H1 (cell line): Measurements from ENCODE around the gene SNX32. TPM values are rescaled to one million over a fixed set of nuclear protein-coding genes. Genes with fewer than 3 reads are reported as not detected.
A peak's percentile ranks its signal among the peaks of the same experiment; 100 is the strongest.

Source experiments
- CTCF ChIA-PET: fragments of 300-600 bp; sonication (Branson Sonifier 250); formaldehyde crosslinking; loops from one replicate; lab custom pipeline; 2021; ENCODE audit not compliant: partially characterized antibody; lab: Charles Lee
- POLR2A ChIA-PET: fragments of 300-600 bp; sonication (Branson Sonifier 250); formaldehyde crosslinking; loops from one replicate; lab custom pipeline; 2021; ENCODE audit warnings: inconsistent platforms; ENCODE audit not compliant: partially characterized antibody; lab: Charles Lee
- DNase-seq, 2 experiments: peaks; one replicate each; pipeline versions ENCODE4 v3.0.0 to v3.0.0-alpha.2; 2010 to 2022; ENCODE audit warnings: low spot score in 2 of 2, low read depth in 1 of 2, mixed read lengths in 1 of 2
- FAIRE-seq: peaks from 2 replicates; lab custom pipeline; 2011; peaks lifted over from hg19 to GRCh38; lab: Jason Lieb, UNC
- H2AFZ ChIP-seq: 2 replicates; pipeline ENCODE4 v1.8.1; 2012; ENCODE audit warnings: low read length, inconsistent platforms
- H2AK5ac ChIP-seq: 2 replicates; pipeline ENCODE4 v1.6.1; 2013; ENCODE audit warnings: low read depth, low read length
- H2BK120ac ChIP-seq: replicated peaks from 2 replicates; pipeline ENCODE3; 2013; ENCODE audit warnings: low read depth, low read length, inconsistent platforms
- H2BK12ac ChIP-seq: 2 replicates; pipeline ENCODE4 v1.6.1; 2013; ENCODE audit warnings: low read depth, low read length
- H2BK15ac ChIP-seq: 2 replicates; pipeline ENCODE4 v1.6.1; 2013; ENCODE audit warnings: low read length
- H2BK20ac ChIP-seq: 2 replicates; pipeline ENCODE4 v1.6.1; 2013; ENCODE audit warnings: low read length
- H2BK5ac ChIP-seq: 2 replicates; pipeline ENCODE4 v1.6.1; 2013; ENCODE audit warnings: low read depth, low read length
- H3K14ac ChIP-seq: 2 replicates; pipeline ENCODE4 v1.6.1; 2013; ENCODE audit warnings: inconsistent platforms; ENCODE audit not compliant: insufficient read length
- H3K18ac ChIP-seq: 2 replicates; pipeline ENCODE4 v1.6.1; 2013; ENCODE audit warnings: low read length; ENCODE audit errors: extremely low read depth
- H3K23ac ChIP-seq: 2 replicates; pipeline ENCODE4 v1.6.1; 2013; ENCODE audit warnings: inconsistent platforms; ENCODE audit not compliant: insufficient read length
- H3K23me2 ChIP-seq: 2 replicates; pipeline ENCODE4 v1.6.1; 2013; ENCODE audit warnings: low read depth, low read length
- H3K27ac ChIP-seq: 2 replicates; pipeline ENCODE4 v1.6.1; 2011; ENCODE audit warnings: low read depth, low read length, inconsistent platforms
- H3K27me3 ChIP-seq, 4 experiments: replicated peaks in 1 of 4; 1 replicate in 1 of 4; 2 replicates in 3 of 4; pipeline versions ENCODE4 v1.6.1 to v1.8.1; 2011 to 2013; ENCODE audit warnings: low read length in 3 of 4, mild to moderate bottlenecking in 3 of 4, inconsistent platforms in 2 of 4, mixed read lengths in 2 of 4, moderate library complexity in 1 of 4; ENCODE audit not compliant: control insufficient read depth in 3 of 4, insufficient read depth in 3 of 4; ENCODE audit errors: extremely low read depth in 1 of 4
- H3K36me3 ChIP-seq, 4 experiments: 2 replicates each; pipeline versions ENCODE4 v1.6.1 to v1.8.1; 2011 to 2013; ENCODE audit warnings: mild to moderate bottlenecking in 4 of 4, low read length in 3 of 4, moderate library complexity in 2 of 4, control low read depth in 1 of 4, inconsistent platforms in 1 of 4; ENCODE audit not compliant: insufficient read depth in 4 of 4, control insufficient read depth in 2 of 4
- H3K4ac ChIP-seq: replicated peaks from 2 replicates; pipeline ENCODE3; 2013; ENCODE audit warnings: low read length, low read depth, mixed read lengths, inconsistent platforms; ENCODE audit not compliant: insufficient read length
- H3K4me1 ChIP-seq, 4 experiments: replicated peaks in 1 of 4; 1 replicate in 1 of 4; 2 replicates in 3 of 4; pipeline versions ENCODE4 v1.6.1 to v1.8.1; 2011 to 2013; ENCODE audit warnings: low read length in 3 of 4, inconsistent platforms in 2 of 4, mixed read lengths in 1 of 4; ENCODE audit not compliant: insufficient read depth in 4 of 4, control insufficient read depth in 3 of 4
- H3K4me2 ChIP-seq, 2 experiments: 2 replicates each; pipeline versions ENCODE4 v1.6.1 to v1.8.1; 2011 to 2013; ENCODE audit warnings: low read depth in 2 of 2, low read length in 2 of 2, control low read depth in 1 of 2, inconsistent platforms in 1 of 2, mild to moderate bottlenecking in 1 of 2; ENCODE audit not compliant: insufficient read depth in 1 of 2
- H3K4me3 ChIP-seq, 4 experiments: fragments of 200-600, 300-600 bp in 1 of 4; sonication (generic), shearing (Covaris generic), sonication (Bioruptor Twin) in 1 of 4; 2 replicates each; pipeline versions ENCODE4 v1.5.1 to v1.8.1; 2011 to 2016; ENCODE audit warnings: low read length in 4 of 4, low read depth in 3 of 4, control low read depth in 2 of 4, inconsistent platforms in 2 of 4, mild to moderate bottlenecking in 2 of 4, mixed read lengths in 1 of 4, moderate library complexity in 1 of 4; ENCODE audit not compliant: insufficient read depth in 2 of 4; ENCODE audit errors: extremely low read depth in 1 of 4
- H3K56ac ChIP-seq: replicated peaks from 2 replicates; pipeline ENCODE3; 2013; ENCODE audit warnings: low read depth, mild to moderate bottlenecking, mixed read lengths, low read length, inconsistent platforms; ENCODE audit not compliant: insufficient read length
- H3K79me1 ChIP-seq: 2 replicates; pipeline ENCODE4 v1.6.1; 2013; ENCODE audit warnings: low read depth, low read length, control low read depth
- H3K79me2 ChIP-seq, 2 experiments: 2 replicates each; pipeline versions ENCODE4 v1.6.1 to v1.8.1; 2012 to 2013; ENCODE audit warnings: low read length in 2 of 2, mild to moderate bottlenecking in 2 of 2, inconsistent platforms in 1 of 2; ENCODE audit not compliant: insufficient read depth in 2 of 2, control insufficient read depth in 1 of 2
- H3K9ac ChIP-seq, 4 experiments: replicated peaks in 1 of 4; 1 replicate in 1 of 4; 2 replicates in 3 of 4; pipeline versions ENCODE4 v1.6.1 to v1.8.1; 2011 to 2013; ENCODE audit warnings: low read depth in 3 of 4, low read length in 3 of 4, control low read depth in 2 of 4, mild to moderate bottlenecking in 2 of 4, moderate library complexity in 2 of 4, inconsistent platforms in 1 of 4; ENCODE audit errors: extremely low read depth in 1 of 4
- H3K9me3 ChIP-seq, 2 experiments: 2 replicates each; pipeline versions ENCODE4 v1.6.1 to v1.8.1; 2012 to 2013; ENCODE audit warnings: mild to moderate bottlenecking in 2 of 2, moderate library complexity in 2 of 2, control low read depth in 1 of 2, inconsistent platforms in 1 of 2, low read depth in 1 of 2, low read length in 1 of 2, mixed read lengths in 1 of 2; ENCODE audit not compliant: insufficient read depth in 2 of 2
- H4K20me1 ChIP-seq, 2 experiments: replicated peaks in 1 of 2; 2 replicates each; pipeline versions ENCODE3 to v1.8.1; 2011 to 2013; ENCODE audit warnings: inconsistent platforms in 2 of 2, low read length in 2 of 2, mild to moderate bottlenecking in 1 of 2; ENCODE audit not compliant: insufficient read depth in 2 of 2, control insufficient read depth in 1 of 2
- H4K5ac ChIP-seq: 2 replicates; pipeline ENCODE4 v1.6.1; 2013; ENCODE audit warnings: low read length, low read depth, mixed read lengths, inconsistent platforms; ENCODE audit not compliant: insufficient read length
- H4K8ac ChIP-seq: 2 replicates; pipeline ENCODE4 v1.8.0; 2013; ENCODE audit warnings: mild to moderate bottlenecking, moderate library complexity, low read length, inconsistent platforms; ENCODE audit not compliant: insufficient read depth; ENCODE audit errors: extremely low read depth
- H4K91ac ChIP-seq: replicated peaks from 2 replicates; pipeline ENCODE3; 2013; ENCODE audit warnings: low read length, mixed read lengths, inconsistent platforms; ENCODE audit not compliant: insufficient read length
- CBX8 ChIP-seq: fragments of 300-800, 300-1000 bp; sonication (generic); IDR thresholded peaks from 2 replicates; pipeline ENCODE4 v1.7.1; 2016; ENCODE audit warnings: low read depth, low read length, borderline replicate concordance
- CHD2 ChIP-seq: IDR thresholded peaks from 2 replicates; pipeline ENCODE4 v1.6.1; 2012; ENCODE audit warnings: low read length, improper control_type of control experiment
- CTBP2 ChIP-seq: IDR thresholded peaks from 2 replicates; pipeline ENCODE4 v1.7.0; 2011; ENCODE audit warnings: borderline replicate concordance, mild to moderate bottlenecking, moderate library complexity, mixed read lengths, low read length; ENCODE audit not compliant: insufficient read depth, insufficient read length
- EZH2 ChIP-seq: fragments of 200-600 bp; sonication (generic); IDR thresholded peaks from 2 replicates; pipeline ENCODE4 v1.7.1; 2012; ENCODE audit warnings: low read depth, mild to moderate bottlenecking, moderate library complexity, low read length, inconsistent platforms; ENCODE audit not compliant: severe bottlenecking
- GABPA ChIP-seq: IDR thresholded peaks from 2 replicates; pipeline ENCODE4 v1.6.1; 2011; ENCODE audit warnings: mild to moderate bottlenecking, low read length, moderate library complexity, borderline replicate concordance; ENCODE audit not compliant: insufficient read depth
- JUN ChIP-seq: IDR thresholded peaks from 2 replicates; pipeline ENCODE4 v1.6.1; 2011; ENCODE audit warnings: low read depth, mild to moderate bottlenecking, improper control_type of control experiment, low read length
- PHF8 ChIP-seq: fragments of 200-600 bp; sonication (generic); conservative IDR thresholded peaks from 2 replicates; pipeline ENCODE4 v1.7.1; 2012; ENCODE audit warnings: low read depth, mild to moderate bottlenecking, inconsistent platforms, low read length, moderate library complexity
- RFX5 ChIP-seq: IDR thresholded peaks from 2 replicates; pipeline ENCODE4 v1.6.1; 2011; ENCODE audit warnings: low read depth, low read length, improper control_type of control experiment, borderline replicate concordance
- WGBS, 2 experiments: shearing (Covaris generic) in 1 of 2; methylation state at CpG; one replicate each; pipeline versions ENCODE4 v1.1.6 to v1.1.7; 2013 to 2015; ENCODE audit warnings: low lambda C conversion rate in 2 of 2, mixed read lengths in 2 of 2, inconsistent platforms in 1 of 2, low coverage in 1 of 2, missing lambda C conversion rate in 1 of 2; ENCODE audit not compliant: insufficient replicate concordance in 2 of 2, insufficient coverage in 1 of 2, insufficient read length in 1 of 2; ENCODE audit errors: extremely low coverage in 1 of 2, missing lambda C conversion rate in 1 of 2; 5-methylcytosine and 5-hydroxymethylcytosine counted together
- polyA plus RNA-seq, 7 experiments: library from polyadenylated mRNA; depleted of rRNA in 3 of 7; stranded (reverse) in 5 of 7; unstranded in 2 of 7; fragments of >200 nt in 5 of 7; fragments of 200-250 nt in 2 of 7; gene quantifications; 1 replicate in 5 of 7; 2 replicates in 1 of 7; 4 replicates in 1 of 7; pipeline versions ENCODE4 v1.2.1 to v1.2.3, GENCODE V29; 2011 to 2013; ENCODE audit warnings: missing spikeins in 2 of 7, mixed read lengths in 2 of 7
- total RNA-seq: library from RNA; stranded (reverse); fragmentation: NEBNext Ultra II Directional; extraction: Animal tissue kit (Norgen Biotek cat#: 25700); gene quantifications from 2 replicates; pipeline ENCODE4 v1.2.1, GENCODE V29; 2021
- TF ChIP-seq, protein P1 (sequence below): IDR thresholded peaks from 2 replicates; pipeline ENCODE4 v1.6.1; 2011; ENCODE audit warnings: low read length, improper control_type of control experiment
- TF ChIP-seq, protein P2 (sequence below): IDR thresholded peaks from 2 replicates; pipeline ENCODE4 v1.6.1; 2012; ENCODE audit warnings: inconsistent platforms

The SNX32 gene
- total and polyA plus RNA-seq, 2 of the 8 experiments (the other 6 are each of a cell fraction or from before 2014, with no cell fraction given) = 0.76 to 2.2 TPM

DNA sequence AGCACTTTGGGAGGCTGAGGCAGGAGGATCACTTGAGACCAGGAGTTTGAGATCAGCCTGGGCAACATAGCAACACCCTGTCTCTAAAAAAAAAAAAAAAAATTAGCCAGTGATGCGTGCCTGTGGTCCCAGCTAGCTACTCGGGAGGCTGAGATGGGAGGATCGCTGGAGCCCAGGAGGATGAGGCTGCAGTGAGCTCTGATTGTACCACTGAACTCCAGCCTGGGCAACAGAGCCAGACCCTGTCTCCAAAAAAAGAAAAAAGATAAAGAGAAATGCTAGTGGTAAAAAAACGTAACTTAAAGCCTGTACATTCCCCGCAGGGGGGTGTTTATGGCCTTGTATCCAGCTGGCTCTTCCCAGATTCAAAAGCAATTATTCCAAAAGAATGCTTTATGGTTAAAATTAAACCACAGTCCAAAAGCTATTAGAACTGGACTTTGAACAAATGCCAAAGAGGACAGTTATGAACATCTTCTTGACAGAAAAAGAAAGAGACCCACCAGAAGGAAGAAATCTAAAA, 16.4 kb upstream of the SNX32 start:
- Histone ChIP-seq H4K20me1 (no peaks in the 10 kb centered on the region), H4K91ac (no peak overlapping the region), H3K4me3 (peak overlapping the region; percentile 41 to 74 (median 67)), H2BK120ac (no peak overlapping the region), H3K56ac (no peak overlapping the region), H2AK5ac (no peak overlapping the region), H3K4me2 (peak overlapping the region; percentile 28 to 75; a peak in 3 of 4 replicates), H3K4me1 (no peaks in the 10 kb centered on the region), H3K23ac (no peak overlapping the region), H4K5ac (no peak overlapping the region), H3K9ac (no peak overlapping the region), H2BK20ac (no peak overlapping the region), H2BK12ac (no peak overlapping the region), H3K27me3 (peaks cover 0 to 11% (median 4%) of the 10 kb centered on the region in 4 experiments; a peak in 4 of 7 replicates), H3K4ac (no peak overlapping the region), H3K18ac (peak overlapping the region; percentile 32; the same call in 1 of the 2 replicates), H4K8ac (no peak overlapping the region), H3K79me2 (no peaks in the 10 kb centered on the region), H3K36me3 (no peaks in the 10 kb centered on the region), H2BK5ac (no peak overlapping the region), H3K14ac (no peak overlapping the region), H3K9me3 (no peaks in the 10 kb centered on the region), H2AFZ (0 out of 2 replicates have a peak overlapping the region, but pooled peaks have one; percentile 89), H2BK15ac (no peak overlapping the region), H3K23me2 (0 out of 2 replicates have a peak, but pooled peaks cover 1% of the 10 kb centered on the region), H3K27ac (no peak overlapping the region), H3K79me1 (no peaks in the 10 kb centered on the region)
- FAIRE-seq (no peak), DNase-seq (no peak)
- CTCF ChIA-PET = interaction anchor here (0.6 to 19.6 kb wide), 26 partner anchors 8 to 1281 kb away, joined by 3 to 347 read pairs (median 6); partner anchors contain the start of genes AP5B1, CCDC85B, FIBP and KAT5
- WGBS, 2 experiments = 76% methylated on average over 5 of the region's 5 CpGs; no CpG with 5 or more reads in 1 of the 2 experiments
- POLR2A ChIA-PET = interaction anchor here (0.8 to 1.8 kb wide), 5 partner anchors 14 to 106 kb away, joined by 3 to 7 read pairs (median 5); partner anchors contain the start of gene KAT5
- no peak for TF ChIP-seq GABPA
- TF ChIP-seq RFX5 = no peak
- TF ChIP-seq, protein P1, sequence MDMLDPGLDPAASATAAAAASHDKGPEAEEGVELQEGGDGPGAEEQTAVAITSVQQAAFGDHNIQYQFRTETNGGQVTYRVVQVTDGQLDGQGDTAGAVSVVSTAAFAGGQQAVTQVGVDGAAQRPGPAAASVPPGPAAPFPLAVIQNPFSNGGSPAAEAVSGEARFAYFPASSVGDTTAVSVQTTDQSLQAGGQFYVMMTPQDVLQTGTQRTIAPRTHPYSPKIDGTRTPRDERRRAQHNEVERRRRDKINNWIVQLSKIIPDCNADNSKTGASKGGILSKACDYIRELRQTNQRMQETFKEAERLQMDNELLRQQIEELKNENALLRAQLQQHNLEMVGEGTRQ = no peak
- TF ChIP-seq JUN = no peak
- TF ChIP-seq, protein P2, sequence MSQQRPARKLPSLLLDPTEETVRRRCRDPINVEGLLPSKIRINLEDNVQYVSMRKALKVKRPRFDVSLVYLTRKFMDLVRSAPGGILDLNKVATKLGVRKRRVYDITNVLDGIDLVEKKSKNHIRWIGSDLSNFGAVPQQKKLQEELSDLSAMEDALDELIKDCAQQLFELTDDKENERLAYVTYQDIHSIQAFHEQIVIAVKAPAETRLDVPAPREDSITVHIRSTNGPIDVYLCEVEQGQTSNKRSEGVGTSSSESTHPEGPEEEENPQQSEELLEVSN = no peak
- no peak for TF ChIP-seq CHD2
- no peak for TF ChIP-seq CTBP2
- TF ChIP-seq EZH2 = no peak
- no peak for TF ChIP-seq CBX8
- no peak for TF ChIP-seq PHF8
